Neural cell (in vitro differentiated cells): ENCODE results near the gene PLCZ1. TPM values are rescaled to one million over a fixed set of nuclear protein-coding genes. Genes with fewer than 3 reads are reported as not detected.

Experiments used
- H2AFZ ChIP-seq: fragments of 200-600, 300-800 bp; sonication (generic), shearing (Covaris generic); 2 replicates; pipeline ENCODE4 v1.6.0; 2014; ENCODE audit warnings: low read depth, mild to moderate bottlenecking, antibody characterized with exemption, low read length, moderate library complexity
- H3F3A ChIP-seq: fragments of 200-600 bp; shearing (Covaris generic); 2 replicates; pipeline ENCODE4 v1.6.1; 2016; ENCODE audit warnings: mild to moderate bottlenecking, moderate library complexity, mixed read lengths, antibody characterized with exemption, low read length; ENCODE audit not compliant: insufficient read depth, poor library complexity, severe bottlenecking
- H3K27ac ChIP-seq: fragments of 200-600, 300-800 bp; sonication (generic), shearing (Covaris generic); 2 replicates; pipeline ENCODE4 v1.5.1; 2014; ENCODE audit warnings: mild to moderate bottlenecking, low read length, moderate library complexity
- H3K27me3 ChIP-seq: fragments of 300-800, 200-600 bp; sonication (generic), shearing (Covaris generic); 2 replicates; pipeline ENCODE4 v1.6.0; 2014; ENCODE audit warnings: mild to moderate bottlenecking, low read depth, low read length, moderate library complexity; ENCODE audit not compliant: insufficient read depth
- H3K36me3 ChIP-seq: fragments of 300-800, 200-600 bp; sonication (generic), shearing (Covaris generic); 2 replicates; pipeline ENCODE4 v1.5.1; 2014; ENCODE audit warnings: mild to moderate bottlenecking, antibody characterized with exemption, low read length, moderate library complexity; ENCODE audit not compliant: insufficient read depth
- H3K4me2 ChIP-seq: fragments of 300-800, 200-600 bp; sonication (generic), shearing (Covaris generic); 2 replicates; pipeline ENCODE4 v1.6.0; 2014; ENCODE audit warnings: mild to moderate bottlenecking, low read length
- H3K4me3 ChIP-seq: fragments of 300-800, 200-600 bp; sonication (generic), shearing (Covaris generic); 2 replicates; pipeline ENCODE4 v1.5.1; 2014; ENCODE audit warnings: mild to moderate bottlenecking, low read length, moderate library complexity
- H3K79me2 ChIP-seq: fragments of 200-600 bp; shearing (Covaris generic); replicated peaks from 2 replicates; pipeline ENCODE4 v1.6.0; 2014; ENCODE audit warnings: mild to moderate bottlenecking, low read length, moderate library complexity; ENCODE audit not compliant: insufficient read depth
- H3K9ac ChIP-seq: fragments of 300-800, 200-600 bp; sonication (generic), shearing (Covaris generic); 2 replicates; pipeline ENCODE4 v1.6.1; 2016; ENCODE audit warnings: mild to moderate bottlenecking, low read length, mixed read lengths
- H3K9me2 ChIP-seq: fragments of 200-600 bp; shearing (Covaris generic); 2 replicates; pipeline ENCODE4 v1.6.1; 2016; ENCODE audit warnings: mild to moderate bottlenecking, low read length, mixed read lengths; ENCODE audit not compliant: insufficient read depth
- H3K9me3 ChIP-seq: fragments of 200-600, 300-800 bp; sonication (generic), shearing (Covaris generic); 2 replicates; pipeline ENCODE4 v1.6.1; 2016; ENCODE audit warnings: mild to moderate bottlenecking, mixed run types, low read length, moderate library complexity, mixed read lengths
- H4K20me1 ChIP-seq: fragments of 200-600 bp; shearing (Covaris generic); 2 replicates; pipeline ENCODE4 v1.6.1; 2016; ENCODE audit warnings: mild to moderate bottlenecking, mixed run types; ENCODE audit not compliant: insufficient read depth
- EP300 ChIP-seq: fragments of 450-650 bp; conservative IDR thresholded peaks from 2 replicates; pipeline ENCODE4 v1.6.1; 2014; ENCODE audit warnings: antibody characterized with exemption, mild to moderate bottlenecking, moderate library complexity; ENCODE audit not compliant: poor library complexity, severe bottlenecking
- EZH2 ChIP-seq: fragments of 200-600, 300-800 bp; shearing (Covaris generic), sonication (generic); IDR thresholded peaks from 2 replicates; pipeline ENCODE4 v1.6.1; 2014; ENCODE audit warnings: antibody characterized with exemption, low read length, borderline replicate concordance, mild to moderate bottlenecking; ENCODE audit not compliant: insufficient read depth, poor library complexity, severe bottlenecking
- MXI1 ChIP-seq: fragments of 450-650 bp; conservative IDR thresholded peaks from 2 replicates; pipeline ENCODE4 v1.6.1; 2014; ENCODE audit warnings: antibody characterized with exemption, mild to moderate bottlenecking; ENCODE audit not compliant: poor library complexity, severe bottlenecking
- POLR2AphosphoS5 ChIP-seq: IDR thresholded peaks from 2 replicates; pipeline ENCODE4 v1.6.1; 2012
- RAD21 ChIP-seq: fragments of 450-650 bp; conservative IDR thresholded peaks from 2 replicates; pipeline ENCODE4 v1.6.1; 2014; ENCODE audit warnings: antibody characterized with exemption, mild to moderate bottlenecking, moderate library complexity
- SMC3 ChIP-seq: fragments of 450-650 bp; conservative IDR thresholded peaks from 2 replicates; pipeline ENCODE4 v1.6.1; 2014; ENCODE audit warnings: antibody characterized with exemption, mild to moderate bottlenecking, moderate library complexity; ENCODE audit not compliant: poor library complexity
- TAF1 ChIP-seq: IDR thresholded peaks from 2 replicates; pipeline ENCODE4 v1.6.1; 2012; ENCODE audit warnings: low read depth
- polyA plus RNA-seq: library from polyadenylated mRNA; depleted of rRNA; stranded (reverse); fragments of >200 nt; gene quantifications from 2 replicates; pipeline ENCODE4 v1.2.3, GENCODE V29; 2014
- TF ChIP-seq, protein P1 (sequence below): fragments of 450-650 bp; IDR thresholded peaks from 2 replicates; pipeline ENCODE4 v1.5.1; 2014; ENCODE audit warnings: antibody characterized with exemption, mild to moderate bottlenecking, moderate library complexity; ENCODE audit not compliant: poor library complexity, severe bottlenecking
- TF ChIP-seq, protein P2 (sequence below): IDR thresholded peaks from 2 replicates; pipeline ENCODE4 v1.6.1; 2012; ENCODE audit warnings: borderline replicate concordance

PLCZ1 gene
- polyA plus RNA-seq, 1 donor from 2014 or later = not detected

DNA sequence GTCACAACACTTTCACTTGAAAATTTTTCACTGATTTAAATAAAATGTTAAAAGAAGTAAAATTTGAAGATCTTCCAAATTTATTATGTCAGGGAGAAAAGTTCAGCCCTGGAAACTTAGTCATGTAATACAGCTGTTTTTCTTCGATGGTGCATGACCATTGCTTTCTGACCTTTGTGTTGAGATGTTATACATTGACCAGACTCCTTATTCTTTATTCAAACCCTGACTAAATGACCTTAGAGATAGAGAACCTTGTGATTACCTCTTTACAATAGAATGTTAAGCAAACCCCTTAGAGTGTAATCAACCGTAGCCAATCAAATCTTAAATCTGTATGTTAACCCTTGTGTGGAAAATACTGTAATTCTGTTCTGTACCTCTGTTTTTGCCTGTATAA lies 34.5 kb downstream of the PLCZ1 start:
- Histone ChIP-seq H3K27ac (no peak overlapping the region), H2AFZ (no peak overlapping the region), H3K27me3 (no peaks in the 10 kb centered on the region), H4K20me1 (no peaks in the 10 kb centered on the region), H3K9me2 (no peaks in the 10 kb centered on the region), H3K4me3 (no peak overlapping the region), H3K36me3 (no peaks in the 10 kb centered on the region), H3K9ac (no peak overlapping the region), H3K79me2 (no peaks in the 10 kb centered on the region), H3K4me2 (no peak overlapping the region), H3K9me3 (peaks cover 3% of the 10 kb centered on the region), H3F3A (no peaks in the 10 kb centered on the region)
- TF ChIP-seq TAF1 = no peak
- TF ChIP-seq SMC3 = no peak
- no peak for TF ChIP-seq EZH2
- no peak for TF ChIP-seq RAD21
- TF ChIP-seq POLR2AphosphoS5 = no peak
- no peak for TF ChIP-seq EP300
- TF ChIP-seq, protein P1, sequence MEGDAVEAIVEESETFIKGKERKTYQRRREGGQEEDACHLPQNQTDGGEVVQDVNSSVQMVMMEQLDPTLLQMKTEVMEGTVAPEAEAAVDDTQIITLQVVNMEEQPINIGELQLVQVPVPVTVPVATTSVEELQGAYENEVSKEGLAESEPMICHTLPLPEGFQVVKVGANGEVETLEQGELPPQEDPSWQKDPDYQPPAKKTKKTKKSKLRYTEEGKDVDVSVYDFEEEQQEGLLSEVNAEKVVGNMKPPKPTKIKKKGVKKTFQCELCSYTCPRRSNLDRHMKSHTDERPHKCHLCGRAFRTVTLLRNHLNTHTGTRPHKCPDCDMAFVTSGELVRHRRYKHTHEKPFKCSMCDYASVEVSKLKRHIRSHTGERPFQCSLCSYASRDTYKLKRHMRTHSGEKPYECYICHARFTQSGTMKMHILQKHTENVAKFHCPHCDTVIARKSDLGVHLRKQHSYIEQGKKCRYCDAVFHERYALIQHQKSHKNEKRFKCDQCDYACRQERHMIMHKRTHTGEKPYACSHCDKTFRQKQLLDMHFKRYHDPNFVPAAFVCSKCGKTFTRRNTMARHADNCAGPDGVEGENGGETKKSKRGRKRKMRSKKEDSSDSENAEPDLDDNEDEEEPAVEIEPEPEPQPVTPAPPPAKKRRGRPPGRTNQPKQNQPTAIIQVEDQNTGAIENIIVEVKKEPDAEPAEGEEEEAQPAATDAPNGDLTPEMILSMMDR = no peak
- TF ChIP-seq MXI1 = no peak
- TF ChIP-seq, protein P2, sequence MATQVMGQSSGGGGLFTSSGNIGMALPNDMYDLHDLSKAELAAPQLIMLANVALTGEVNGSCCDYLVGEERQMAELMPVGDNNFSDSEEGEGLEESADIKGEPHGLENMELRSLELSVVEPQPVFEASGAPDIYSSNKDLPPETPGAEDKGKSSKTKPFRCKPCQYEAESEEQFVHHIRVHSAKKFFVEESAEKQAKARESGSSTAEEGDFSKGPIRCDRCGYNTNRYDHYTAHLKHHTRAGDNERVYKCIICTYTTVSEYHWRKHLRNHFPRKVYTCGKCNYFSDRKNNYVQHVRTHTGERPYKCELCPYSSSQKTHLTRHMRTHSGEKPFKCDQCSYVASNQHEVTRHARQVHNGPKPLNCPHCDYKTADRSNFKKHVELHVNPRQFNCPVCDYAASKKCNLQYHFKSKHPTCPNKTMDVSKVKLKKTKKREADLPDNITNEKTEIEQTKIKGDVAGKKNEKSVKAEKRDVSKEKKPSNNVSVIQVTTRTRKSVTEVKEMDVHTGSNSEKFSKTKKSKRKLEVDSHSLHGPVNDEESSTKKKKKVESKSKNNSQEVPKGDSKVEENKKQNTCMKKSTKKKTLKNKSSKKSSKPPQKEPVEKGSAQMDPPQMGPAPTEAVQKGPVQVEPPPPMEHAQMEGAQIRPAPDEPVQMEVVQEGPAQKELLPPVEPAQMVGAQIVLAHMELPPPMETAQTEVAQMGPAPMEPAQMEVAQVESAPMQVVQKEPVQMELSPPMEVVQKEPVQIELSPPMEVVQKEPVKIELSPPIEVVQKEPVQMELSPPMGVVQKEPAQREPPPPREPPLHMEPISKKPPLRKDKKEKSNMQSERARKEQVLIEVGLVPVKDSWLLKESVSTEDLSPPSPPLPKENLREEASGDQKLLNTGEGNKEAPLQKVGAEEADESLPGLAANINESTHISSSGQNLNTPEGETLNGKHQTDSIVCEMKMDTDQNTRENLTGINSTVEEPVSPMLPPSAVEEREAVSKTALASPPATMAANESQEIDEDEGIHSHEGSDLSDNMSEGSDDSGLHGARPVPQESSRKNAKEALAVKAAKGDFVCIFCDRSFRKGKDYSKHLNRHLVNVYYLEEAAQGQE = no peak

DNA sequence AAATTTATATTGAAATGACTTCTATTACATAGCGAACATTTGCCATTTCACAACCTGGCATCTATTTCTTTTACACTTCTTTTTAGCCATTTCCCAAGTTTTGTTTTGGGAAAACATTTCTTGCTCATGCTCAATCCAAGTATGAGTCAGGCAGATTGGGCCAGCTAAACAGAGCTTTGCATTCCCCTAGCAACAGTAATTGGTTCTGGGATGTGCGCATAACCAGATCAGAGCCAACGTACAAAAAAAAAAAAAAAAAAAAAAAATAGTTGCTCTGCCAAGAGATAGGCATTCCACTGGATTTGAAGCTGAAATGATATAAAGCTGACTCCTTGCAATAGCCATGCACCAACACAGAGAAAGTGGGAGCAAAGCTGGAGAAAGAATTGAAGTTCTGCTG lies 37.5 kb downstream of the PLCZ1 start:
- Histone ChIP-seq H3F3A (no peaks in the 10 kb centered on the region), H3K27ac (no peak overlapping the region), H2AFZ (no peak overlapping the region), H3K36me3 (no peaks in the 10 kb centered on the region), H3K9me3 (no peaks in the 10 kb centered on the region), H3K9ac (no peak overlapping the region), H3K4me2 (no peak overlapping the region), H3K27me3 (no peaks in the 10 kb centered on the region), H3K9me2 (no peaks in the 10 kb centered on the region), H4K20me1 (no peaks in the 10 kb centered on the region), H3K4me3 (no peak overlapping the region), H3K79me2 (no peaks in the 10 kb centered on the region)
- TF ChIP-seq MXI1 = no peak
- no peak for TF ChIP-seq EZH2
- TF ChIP-seq RAD21 = no peak
- TF ChIP-seq SMC3 = no peak
- no peak for TF ChIP-seq TAF1
- no peak for TF ChIP-seq POLR2AphosphoS5
- TF ChIP-seq, protein P2 = no peak
- TF ChIP-seq, protein P1 = no peak
- TF ChIP-seq EP300 = no peak
